Right atrium auricular region (tissue), 2 donors: Measurements from ENCODE around the gene ASCL2. TPM values are rescaled to one million over a fixed set of nuclear protein-coding genes. Genes with fewer than 3 reads are reported as not detected.
"Not testable (repeated sequence)": the region's sequence is repeated elsewhere in the genome, so short reads cannot be mapped to it uniquely, and the experiment has no call there.

Experiments
- DNase-seq: peaks from one replicate; pipeline ENCODE4 v3.0.0-alpha.2; 2019; ENCODE audit warnings: low spot score
- H3K27ac ChIP-seq, 2 donors: fragments of 200-600 bp; sonication (generic); 1 replicate in 1 of 2; 2 replicates in 1 of 2; pipeline ENCODE4 v1.5.1; 2016 to 2019
- H3K27me3 ChIP-seq, 2 donors: fragments of 200-600 bp; sonication (generic); one replicate each; pipeline versions ENCODE4 v1.5.1 to v1.6.0; 2017 to 2019
- H3K36me3 ChIP-seq: fragments of 200-600 bp; sonication (generic); one replicate; pipeline ENCODE4 v1.5.1; 2016
- H3K4me1 ChIP-seq, 2 donors: fragments of 200-600 bp; sonication (generic); one replicate each; pipeline versions ENCODE4 v1.5.1 to v1.6.0; 2017 to 2019
- H3K4me3 ChIP-seq, 2 donors: fragments of 200-600 bp; sonication (generic); 1 replicate in 1 of 2; 2 replicates in 1 of 2; pipeline ENCODE4 v1.5.1; 2017 to 2019; ENCODE audit warnings: mild to moderate bottlenecking in 1 of 2, moderate library complexity in 1 of 2
- H3K9me3 ChIP-seq, 2 donors: fragments of 200-600 bp; sonication (generic); one replicate each; pipeline ENCODE4 v1.5.1; 2019
- CTCF ChIP-seq, 2 donors: fragments of 200-600 bp; sonication (generic); IDR thresholded peaks; one replicate each; pipeline ENCODE4 v1.5.1; 2019; ENCODE audit warnings: antibody characterized with exemption in 2 of 2
- total RNA-seq, 2 donors: library from RNA; depleted of rRNA; stranded (reverse); fragments of >200 nt; gene quantifications; one replicate each; pipeline ENCODE4 v1.1.0, GENCODE V29; 2016

The ASCL2 gene
- total RNA-seq, 2 donors from 2014 or later: 0.51 TPM; not detected in 1

- TF ChIP-seq CTCF (IDR thresholded peaks at IDR 0.05): no peak
- peaks cover 0 to 9% of the 10 kb centered on the region in 2 donors for H3K4me1 ChIP-seq
These were observed 19.5 kb upstream of the ASCL2 start for GRCh38 chr11:2289859-2290258.

GRCh38 chr11:2289350-2289749 lies 19.0 kb upstream of the ASCL2 start:
- DNase-seq: peak; percentile 36
- Histone ChIP-seq H3K36me3 (no peaks in the 10 kb centered on the region), H3K27me3 (no peaks in the 10 kb centered on the region), H3K4me3 (no peak overlapping the region), H3K4me1 (peaks cover 0 to 9% of the 10 kb centered on the region in 2 donors), H3K9me3 (no peaks in the 10 kb centered on the region), H3K27ac (no peak overlapping the region)
- no peak for TF ChIP-seq CTCF (IDR thresholded peaks at IDR 0.05)

More at GRCh38 chr11:2289859-2290258, 19.5 kb upstream of the ASCL2 start:
- Histone ChIP-seq H3K4me3 (no peak overlapping the region), H3K36me3 (no peaks in the 10 kb centered on the region), H3K27ac (no peak overlapping the region), H3K27me3 (no peaks in the 10 kb centered on the region), H3K9me3 (no peaks in the 10 kb centered on the region)
- peak; percentile 42 for DNase-seq

- H3K4me1 ChIP-seq: peaks cover 0 to 9% of the 10 kb centered on the region in 2 donors
- H3K9me3 ChIP-seq: peaks cover 0 to 4% of the 10 kb centered on the region in 2 donors
- no peaks in the 10 kb centered on the region for H3K27me3 ChIP-seq
- peak; percentile 51 for DNase-seq
- H3K4me3 ChIP-seq: no peak overlapping the region
- H3K27ac ChIP-seq: no peak overlapping the region
- TF ChIP-seq CTCF (IDR thresholded peaks at IDR 0.05): no peak
- no peaks in the 10 kb centered on the region for H3K36me3 ChIP-seq
These were observed 16.7 kb upstream of the ASCL2 start for GRCh38 chr11:2287091-2287490.

GRCh38 chr11:2286350-2286749 lies 16.0 kb upstream of the ASCL2 start:
- H3K9me3 ChIP-seq, H3K27ac ChIP-seq, H3K36me3 ChIP-seq, H3K4me3 ChIP-seq, H3K27me3 ChIP-seq, H3K4me1 ChIP-seq: not testable (repeated sequence)
- peak; percentile 43 for DNase-seq

- DNase-seq: no peak
- no peaks in the 10 kb centered on the region for H3K27me3 ChIP-seq
- H3K4me1 ChIP-seq: no peaks in the 10 kb centered on the region
- no peak overlapping the region for H3K4me3 ChIP-seq
- H3K9me3 ChIP-seq: peaks cover 0 to 15% of the 10 kb centered on the region in 2 donors
- H3K27ac ChIP-seq: no peak overlapping the region
- H3K36me3 ChIP-seq: no peaks in the 10 kb centered on the region
- no peak for TF ChIP-seq CTCF (IDR thresholded peaks at IDR 0.05)
These were observed 9.8 kb upstream of the ASCL2 start for GRCh38 chr11:2280208-2280607.

GRCh38 chr11:2277933-2278523 lies 7.6 kb upstream of the ASCL2 start:
- H3K4me1 ChIP-seq: no peaks in the 10 kb centered on the region
- TF ChIP-seq CTCF (IDR thresholded peaks at IDR 0.05): no peak
- no peaks in the 10 kb centered on the region for H3K36me3 ChIP-seq
- H3K9me3 ChIP-seq: peaks cover 0 to 12% of the 10 kb centered on the region in 2 donors
- H3K27me3 ChIP-seq: no peaks in the 10 kb centered on the region
- H3K4me3 ChIP-seq: no peak overlapping the region
- H3K27ac ChIP-seq: no peak overlapping the region
- no peak for DNase-seq
